Measurements from ENCODE around the gene BAZ2B. TPM values are rescaled to one million over a fixed set of nuclear protein-coding genes. Genes with fewer than 3 reads are reported as not detected.
A peak's percentile ranks its signal among the peaks of the same experiment; 100 is the strongest.
"Not testable (repeated sequence)": the region's sequence is repeated elsewhere in the genome, so short reads cannot be mapped to it uniquely, and the experiment has no call there.

Gene BAZ2B, protein sequence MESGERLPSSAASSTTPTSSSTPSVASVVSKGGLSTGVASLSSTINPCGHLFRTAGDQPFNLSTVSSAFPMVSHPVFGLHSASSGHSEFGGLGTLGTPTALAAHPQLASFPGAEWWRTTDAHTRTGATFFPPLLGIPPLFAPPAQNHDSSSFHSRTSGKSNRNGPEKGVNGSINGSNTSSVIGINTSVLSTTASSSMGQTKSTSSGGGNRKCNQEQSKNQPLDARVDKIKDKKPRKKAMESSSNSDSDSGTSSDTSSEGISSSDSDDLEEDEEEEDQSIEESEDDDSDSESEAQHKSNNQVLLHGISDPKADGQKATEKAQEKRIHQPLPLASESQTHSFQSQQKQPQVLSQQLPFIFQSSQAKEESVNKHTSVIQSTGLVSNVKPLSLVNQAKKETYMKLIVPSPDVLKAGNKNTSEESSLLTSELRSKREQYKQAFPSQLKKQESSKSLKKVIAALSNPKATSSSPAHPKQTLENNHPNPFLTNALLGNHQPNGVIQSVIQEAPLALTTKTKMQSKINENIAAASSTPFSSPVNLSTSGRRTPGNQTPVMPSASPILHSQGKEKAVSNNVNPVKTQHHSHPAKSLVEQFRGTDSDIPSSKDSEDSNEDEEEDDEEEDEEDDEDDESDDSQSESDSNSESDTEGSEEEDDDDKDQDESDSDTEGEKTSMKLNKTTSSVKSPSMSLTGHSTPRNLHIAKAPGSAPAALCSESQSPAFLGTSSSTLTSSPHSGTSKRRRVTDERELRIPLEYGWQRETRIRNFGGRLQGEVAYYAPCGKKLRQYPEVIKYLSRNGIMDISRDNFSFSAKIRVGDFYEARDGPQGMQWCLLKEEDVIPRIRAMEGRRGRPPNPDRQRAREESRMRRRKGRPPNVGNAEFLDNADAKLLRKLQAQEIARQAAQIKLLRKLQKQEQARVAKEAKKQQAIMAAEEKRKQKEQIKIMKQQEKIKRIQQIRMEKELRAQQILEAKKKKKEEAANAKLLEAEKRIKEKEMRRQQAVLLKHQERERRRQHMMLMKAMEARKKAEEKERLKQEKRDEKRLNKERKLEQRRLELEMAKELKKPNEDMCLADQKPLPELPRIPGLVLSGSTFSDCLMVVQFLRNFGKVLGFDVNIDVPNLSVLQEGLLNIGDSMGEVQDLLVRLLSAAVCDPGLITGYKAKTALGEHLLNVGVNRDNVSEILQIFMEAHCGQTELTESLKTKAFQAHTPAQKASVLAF (N-terminal part only)
- polyA plus RNA-seq (ENCODE audit: insufficient read length) = 118 TPM
- long read RNA-seq, donor 1 = 0 reads
- long read RNA-seq, donor 2, partial matches to known transcripts = 0 of 2 reads
- long read RNA-seq, donor 2, other reads (novel, unspliced or antisense) = 0 of 2 reads
- long read RNA-seq, donor 3, partial matches to known transcripts = 13 of 14 reads
- long read RNA-seq, donor 3, other reads (novel, unspliced or antisense) = 0 of 14 reads
- long read RNA-seq, donor 4 = 0 reads
- long read RNA-seq, donor 5 = 0 reads
- long read RNA-seq, donor 6, full-length matches to known transcripts = 1 of 6 reads
- long read RNA-seq, donor 6, partial matches to known transcripts = 5 of 6 reads
- long read RNA-seq, donor 6, other reads (novel, unspliced or antisense) = 0 of 6 reads
- long read RNA-seq, donor 7, partial matches to known transcripts = 0 of 1 reads
- long read RNA-seq, donor 7, other reads (novel, unspliced or antisense) = 0 of 1 reads
- long read RNA-seq, donor 8 = 0 reads

DNA sequence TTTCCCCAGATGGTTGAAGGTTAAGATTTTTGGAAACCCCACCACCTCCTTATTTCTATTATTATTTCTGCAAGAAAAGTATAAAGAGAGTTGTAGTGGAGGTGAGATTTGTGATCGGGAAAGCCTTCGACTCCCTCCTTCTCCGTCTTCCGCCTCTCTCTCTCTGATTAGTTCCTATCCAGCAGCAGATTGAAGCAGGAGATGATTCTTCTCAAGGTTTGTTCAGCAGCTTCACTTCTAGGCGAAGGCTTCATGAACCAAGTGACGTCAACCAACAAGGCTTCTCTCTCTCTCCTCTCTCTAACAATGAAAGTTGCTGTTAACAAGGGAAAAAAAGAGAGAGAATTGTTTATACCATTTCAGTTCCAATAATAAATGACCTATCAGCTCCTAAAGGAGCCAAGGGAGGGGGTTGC lies at the start of gene BAZ2B:
BAZ2B (minus strand) TSS at position 263 of the 416 bp plus-strand sequence. CDS start 137,829 bp downstream, outside the sequence.
- DNase-seq = peak; percentile 81

DNA sequence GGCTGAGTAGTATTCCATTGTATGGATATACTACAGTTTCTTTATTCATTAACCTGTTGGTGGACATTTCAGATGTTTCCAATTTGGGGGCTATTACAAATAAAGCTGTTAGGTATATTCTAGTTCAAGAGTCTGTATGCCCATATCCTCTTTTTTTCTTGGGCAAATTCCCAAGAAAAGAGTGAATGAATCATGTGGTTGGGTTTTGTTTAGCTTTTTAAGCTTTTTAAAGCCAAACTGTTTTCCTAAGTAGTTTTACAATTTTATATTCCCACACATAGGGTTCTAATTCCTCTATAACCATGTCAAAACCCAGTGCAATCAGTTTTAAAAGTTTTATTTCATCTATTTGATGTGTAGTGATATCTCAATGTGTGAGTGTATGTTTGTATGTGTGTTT lies 44.9 kb upstream of the BAZ2B start:
- no peak for DNase-seq

DNA sequence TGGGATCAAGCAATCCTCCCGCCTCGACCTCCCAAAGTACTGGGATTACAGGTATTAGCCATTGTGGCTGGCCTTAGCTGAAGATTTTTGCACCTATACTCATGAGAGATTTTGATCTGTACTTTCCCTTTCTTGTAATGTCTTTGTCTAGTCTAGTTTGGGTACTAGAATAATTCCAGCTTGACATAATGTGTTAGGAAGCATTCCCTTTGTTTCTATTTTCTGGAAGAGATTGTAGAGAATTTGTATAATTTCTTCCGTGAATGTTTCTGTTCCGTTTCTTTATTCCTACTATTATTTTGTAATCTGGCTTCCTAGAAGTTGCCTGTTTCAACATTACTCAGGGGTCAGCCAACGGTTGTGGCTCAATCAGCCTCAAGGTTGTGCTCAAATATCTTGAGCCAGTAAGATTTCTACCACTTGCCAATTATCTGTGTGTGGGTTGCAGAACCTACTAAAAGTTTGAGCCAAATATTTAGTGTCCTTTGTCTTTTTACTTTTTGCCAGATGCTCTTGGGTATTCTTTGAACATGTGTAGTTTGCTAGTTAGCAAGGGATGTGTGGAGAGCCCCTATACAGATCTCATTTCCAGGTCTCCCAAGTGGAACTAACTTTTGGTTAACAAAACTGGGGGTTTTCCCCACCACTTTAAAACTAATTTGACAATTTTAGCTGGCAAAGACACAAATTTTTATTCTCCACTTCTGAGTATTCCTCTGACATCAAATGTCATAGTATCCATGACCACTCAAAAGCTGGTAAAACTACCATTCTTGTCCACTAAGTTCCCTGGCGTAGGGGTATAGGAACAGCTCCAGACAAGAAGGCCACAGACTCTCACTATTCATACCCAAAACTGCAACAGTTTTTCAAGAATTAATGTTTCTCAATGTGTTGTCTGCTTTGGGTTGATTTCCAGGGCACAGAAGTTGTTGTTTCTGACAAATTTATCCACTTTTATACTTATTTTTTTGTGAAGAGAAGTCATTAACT lies 42.8 kb upstream of the BAZ2B start:
- DNase-seq = no peak

DNA sequence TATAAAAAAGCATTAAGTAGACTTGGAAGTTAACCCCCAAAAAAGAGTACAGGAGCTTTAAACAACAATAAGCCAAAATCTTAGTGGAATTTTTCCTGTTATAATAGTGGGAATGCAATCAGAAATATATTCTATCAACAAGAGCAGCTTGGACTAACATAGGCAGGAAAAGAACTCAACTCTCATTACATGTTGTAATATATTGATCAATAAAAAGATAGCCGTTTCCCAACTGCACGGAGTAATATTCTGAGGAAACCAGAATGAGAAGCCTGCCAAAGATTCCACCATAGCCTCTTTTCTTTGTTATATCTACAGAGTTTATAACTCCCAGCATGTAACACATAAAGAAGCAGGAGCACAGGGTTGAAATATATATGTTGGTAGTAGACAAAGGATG lies 37.6 kb upstream of the BAZ2B start:
- no peak for DNase-seq

DNA sequence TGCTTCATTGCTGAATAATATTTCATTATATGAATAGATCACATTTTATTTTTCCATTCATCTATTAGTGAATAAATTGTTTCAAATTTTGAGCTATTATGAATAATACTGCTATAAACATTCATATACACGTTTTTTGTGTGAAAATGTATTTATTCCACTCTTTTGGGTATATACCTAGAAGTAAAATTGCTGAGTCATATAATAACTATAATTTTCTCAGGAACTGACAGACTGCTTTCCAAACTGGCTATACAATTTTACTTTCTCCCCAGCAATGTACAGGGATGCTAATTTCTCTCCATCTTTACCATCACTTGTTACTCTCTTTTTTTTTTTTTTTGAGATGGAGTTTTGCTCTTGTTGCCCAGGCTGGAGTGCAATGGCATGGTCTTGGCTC lies 35.5 kb upstream of the BAZ2B start:
- no peak for DNase-seq

DNA sequence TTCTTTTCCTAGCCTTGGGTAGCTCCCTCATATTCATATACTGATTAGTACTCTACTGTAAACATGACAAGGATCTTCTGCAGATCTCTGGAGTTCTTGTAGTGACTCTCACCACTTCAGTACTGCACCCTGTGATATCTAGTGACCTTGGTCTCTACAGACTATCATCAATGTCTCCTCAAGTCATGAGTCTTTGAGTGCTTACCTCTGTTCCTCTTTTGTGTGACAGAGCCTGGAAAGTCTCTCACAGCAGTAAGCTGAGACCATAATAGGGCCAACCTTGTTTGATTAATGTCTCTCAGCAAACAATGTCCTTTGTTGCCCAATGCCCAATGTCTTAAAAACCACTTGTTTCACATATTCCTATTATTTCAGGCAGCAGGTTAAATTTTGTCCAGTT lies 34.2 kb upstream of the BAZ2B start:
- DNase-seq = no peak

DNA sequence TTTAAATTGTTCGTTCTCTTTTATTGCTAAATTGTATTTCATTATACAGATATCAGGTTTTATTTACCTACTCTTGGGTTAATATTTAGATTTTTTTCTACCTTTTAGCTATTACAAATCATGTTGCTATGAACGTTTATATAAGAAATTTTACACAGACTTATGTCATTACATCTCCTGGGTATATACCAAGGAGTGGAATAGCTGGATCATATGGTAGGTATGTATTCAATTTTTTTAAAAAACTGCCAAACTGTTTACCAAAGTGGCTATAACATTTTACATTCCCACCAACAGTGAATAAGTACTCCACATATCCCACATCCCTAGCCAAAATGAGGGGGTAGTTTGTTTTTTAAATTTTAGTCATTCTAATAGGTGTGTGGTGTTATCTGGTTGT lies 32.3 kb upstream of the BAZ2B start:
- no peak for DNase-seq

DNA sequence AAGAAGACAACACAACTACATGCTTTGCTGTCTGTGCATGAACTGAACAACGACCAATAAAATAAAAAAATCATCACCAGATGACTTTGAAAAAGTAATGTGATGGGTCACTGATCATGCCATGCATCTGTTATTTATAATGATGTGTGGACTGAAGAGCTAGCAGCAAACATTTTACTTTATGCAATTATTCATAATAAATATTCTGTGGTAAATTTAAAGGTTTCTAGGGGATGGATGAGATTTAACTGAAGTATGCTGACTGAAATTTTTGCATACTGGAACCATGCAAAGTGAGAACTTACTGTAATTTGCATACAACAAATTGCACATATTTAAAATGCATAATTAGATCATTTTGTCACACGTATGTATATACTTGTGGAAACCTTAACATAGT lies 31.3 kb upstream of the BAZ2B start:
- DNase-seq = no peak

DNA sequence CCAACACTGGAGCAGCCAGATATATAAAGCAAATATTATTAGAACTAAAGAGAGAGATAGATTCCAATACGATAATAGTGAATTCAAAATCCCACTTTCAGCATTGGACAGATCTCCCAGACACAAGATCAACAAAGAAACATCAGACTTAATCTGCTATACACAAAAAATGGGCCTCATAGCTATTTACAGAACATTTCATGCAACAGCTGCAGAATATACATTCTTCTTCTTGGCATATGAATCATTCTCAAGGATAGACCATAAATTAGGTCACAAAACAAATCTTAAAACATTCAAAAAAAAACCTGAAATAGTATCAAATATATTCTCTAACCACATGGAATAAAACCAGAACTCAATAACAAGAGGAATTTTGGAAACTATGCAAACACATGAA lies 23.8 kb upstream of the BAZ2B start:
- no peak for DNase-seq

DNA sequence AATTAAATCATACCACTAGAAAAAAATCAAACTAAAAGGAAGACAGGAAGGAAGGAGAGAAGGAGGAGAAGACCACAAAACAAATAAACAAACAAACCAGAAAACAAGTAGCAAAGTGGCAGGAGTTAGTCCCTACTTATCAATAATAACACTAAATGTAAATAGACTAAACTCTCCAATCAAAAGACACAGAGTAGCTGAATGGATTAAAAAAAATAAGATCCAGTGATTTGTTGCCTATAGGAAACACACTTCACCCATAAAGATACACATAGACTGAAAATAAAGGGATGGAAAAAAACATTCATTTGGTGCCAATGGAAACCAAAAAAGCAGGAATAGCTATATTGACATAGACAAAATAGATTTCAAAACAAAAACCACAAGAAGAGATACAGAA lies 23.4 kb upstream of the BAZ2B start:
- DNase-seq = no peak

DNA sequence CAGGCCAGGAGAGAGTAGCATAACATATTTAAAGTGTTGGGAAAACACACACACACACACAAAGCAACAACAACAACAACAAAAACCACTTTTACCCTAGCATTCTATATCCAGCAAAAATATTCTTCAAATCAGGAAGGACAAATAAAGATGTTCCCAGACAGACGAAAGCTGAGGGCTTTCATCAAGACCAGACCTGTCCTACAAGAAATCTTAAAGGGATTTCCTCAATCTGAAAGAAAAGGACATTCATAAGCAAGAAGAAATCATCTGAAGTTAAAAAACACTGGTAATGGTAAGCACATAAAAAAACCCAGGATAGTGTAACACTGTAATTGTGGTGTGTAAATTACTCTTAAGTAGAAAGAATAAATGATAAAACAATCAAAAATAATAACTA lies 22.7 kb upstream of the BAZ2B start:
- no peak for DNase-seq

DNA sequence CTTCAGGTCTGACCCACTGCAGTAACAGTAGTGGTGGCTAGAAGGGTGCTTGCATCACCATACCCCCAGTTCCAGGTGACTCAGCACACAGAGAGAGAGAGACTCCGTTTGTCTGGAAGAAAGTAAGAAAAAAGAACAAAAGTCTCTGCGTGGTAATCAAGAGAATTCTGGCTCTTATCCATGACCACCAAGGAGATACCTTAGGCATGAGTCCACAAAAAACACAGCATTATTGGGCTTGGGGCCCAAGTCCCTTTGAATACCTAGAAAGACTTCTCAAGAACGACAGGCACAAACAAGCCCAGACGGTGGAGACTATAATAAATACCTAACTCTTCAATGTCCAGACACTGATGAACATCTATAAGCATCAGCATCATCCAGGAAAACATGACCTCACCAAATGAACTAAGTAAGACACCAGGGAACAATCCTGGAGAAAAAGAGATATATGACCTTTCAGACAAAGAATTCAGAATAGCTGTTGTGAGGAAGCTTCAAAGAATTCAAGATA lies 21.7 kb upstream of the BAZ2B start:
- DNase-seq = no peak

DNA sequence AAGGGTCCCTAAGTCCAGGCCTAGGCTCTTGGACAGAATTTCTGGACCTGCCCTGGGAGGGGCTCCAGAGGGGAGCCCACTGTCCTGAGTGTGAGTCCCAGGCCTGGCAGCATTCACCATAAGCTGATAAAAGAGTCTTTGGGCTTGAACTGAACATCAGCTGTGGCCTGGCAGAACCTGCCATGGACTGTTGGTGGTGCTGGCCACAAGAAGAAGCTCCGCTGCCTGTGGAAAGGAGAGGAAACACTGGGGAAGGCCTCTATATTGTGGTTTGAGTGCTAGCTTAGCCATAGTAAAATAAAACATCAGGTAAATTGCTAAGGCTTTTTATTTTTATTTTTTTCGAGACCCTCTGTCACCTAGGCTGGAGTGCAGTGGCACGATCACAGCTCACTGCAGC lies 20.9 kb upstream of the BAZ2B start:
- no peak for DNase-seq

DNA sequence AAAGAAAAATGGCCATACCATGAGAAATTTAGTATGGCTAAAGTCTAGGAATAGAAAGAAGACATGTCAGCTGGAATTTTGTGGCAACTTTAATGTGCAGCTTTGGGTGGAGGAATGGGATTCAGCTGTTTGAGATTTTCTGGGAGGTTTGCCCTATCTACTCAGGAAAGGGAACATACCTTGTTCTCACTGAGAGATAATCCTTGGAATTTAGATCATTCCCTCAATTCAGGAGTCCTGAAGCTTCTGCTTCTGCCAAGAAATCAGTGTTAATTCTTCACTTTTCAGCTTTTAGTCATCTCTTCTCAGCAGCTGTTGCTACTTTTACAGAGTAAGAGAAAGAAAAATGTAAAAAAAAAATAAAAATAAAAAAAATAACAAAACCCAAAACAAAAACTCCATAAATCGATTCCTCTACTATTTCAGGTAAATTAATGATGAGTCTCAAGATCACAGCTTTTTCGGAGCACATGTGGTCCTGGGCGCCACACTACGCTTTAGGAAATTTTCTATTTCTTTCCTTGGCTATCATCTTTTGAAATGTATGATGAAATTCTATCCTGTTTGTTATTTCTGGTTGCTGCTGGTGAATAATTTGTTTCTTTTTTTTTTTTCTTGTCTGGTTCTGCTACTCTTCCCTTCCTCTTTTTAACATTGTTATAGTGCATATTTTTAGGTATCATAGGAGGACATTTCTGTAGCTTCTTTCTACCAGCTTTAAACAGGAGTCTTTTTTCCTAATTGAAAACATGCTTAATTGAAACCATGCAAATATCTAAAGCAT lies 18.9 kb upstream of the BAZ2B start:
- DNase-seq = no peak

DNA sequence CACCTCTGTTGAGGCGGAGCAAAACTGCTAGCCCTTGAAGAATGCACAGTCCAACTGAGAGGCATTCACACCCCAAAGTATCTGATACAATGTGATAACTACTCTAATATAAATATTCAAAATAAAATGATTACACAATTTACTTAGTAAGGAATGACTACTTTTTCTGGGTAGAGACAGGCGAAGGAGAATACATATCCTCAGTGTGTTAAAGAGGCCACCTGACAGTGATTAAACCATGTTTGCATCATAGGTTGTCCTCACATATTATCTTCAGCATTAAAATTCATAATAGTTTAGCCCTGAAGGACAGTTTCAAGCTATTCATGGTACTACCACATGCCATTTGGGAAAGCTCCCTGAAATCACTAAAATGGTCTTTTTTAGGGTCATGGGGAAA lies 16.9 kb upstream of the BAZ2B start:
- DNase-seq = no peak

DNA sequence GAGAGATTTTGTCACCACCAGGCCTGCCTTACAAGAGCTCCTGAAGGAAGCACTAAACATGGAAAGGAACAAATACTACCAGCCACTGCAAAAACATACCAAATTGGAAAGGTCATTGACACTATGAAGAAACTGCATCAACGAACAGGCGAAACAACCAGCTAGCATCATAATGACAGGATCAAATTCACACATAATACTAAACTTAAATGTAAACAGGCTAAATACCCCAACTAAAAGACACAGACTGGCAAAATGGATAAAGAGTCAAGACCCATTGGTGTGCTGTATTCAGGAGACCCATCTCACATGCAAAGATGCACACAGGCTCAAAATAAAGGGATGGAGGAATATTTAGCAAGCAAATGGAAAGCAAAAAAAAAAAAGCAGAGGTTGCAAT lies 9.3 kb upstream of the BAZ2B start:
- not testable (repeated sequence) for DNase-seq

DNA sequence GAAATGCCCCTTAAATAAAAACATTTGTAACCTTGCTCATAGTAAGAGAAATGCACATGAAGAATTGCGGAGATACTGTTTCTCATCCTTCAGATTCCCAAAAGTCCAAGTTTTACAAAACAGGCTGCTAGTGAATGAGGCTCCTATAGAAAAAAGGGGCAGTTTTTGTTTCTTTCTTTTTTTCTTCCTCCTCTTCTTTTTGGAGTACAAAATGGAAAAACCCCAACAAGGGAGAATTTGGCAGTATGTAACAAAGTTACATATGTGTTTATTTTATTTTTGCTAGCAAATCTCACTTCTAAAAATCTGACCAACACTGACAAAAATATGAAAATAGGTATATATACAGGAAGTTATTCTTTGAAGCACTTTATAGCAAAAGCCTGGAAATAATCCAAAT lies 7.1 kb upstream of the BAZ2B start:
- DNase-seq = no peak

DNA sequence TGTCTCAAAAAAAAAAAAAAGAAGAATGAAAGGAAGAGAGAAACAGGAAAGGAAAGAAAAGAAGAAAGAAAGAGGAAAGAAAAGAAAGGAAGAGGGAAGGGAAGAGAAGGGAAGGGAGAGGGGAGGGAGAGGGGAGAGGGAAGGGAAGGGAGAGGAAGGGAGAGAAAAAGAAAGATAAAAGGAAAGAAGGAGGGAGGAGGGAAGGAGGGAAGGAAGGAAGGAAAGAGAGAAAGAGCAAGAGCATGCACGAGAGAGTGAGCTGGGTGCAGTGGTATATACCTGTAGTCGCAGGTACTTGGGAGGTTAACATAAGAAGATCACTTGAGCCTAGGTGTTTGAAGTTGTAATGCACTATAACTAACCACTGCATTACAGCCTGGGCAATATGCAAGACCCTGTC lies 6.6 kb upstream of the BAZ2B start:
- DNase-seq = no peak

DNA sequence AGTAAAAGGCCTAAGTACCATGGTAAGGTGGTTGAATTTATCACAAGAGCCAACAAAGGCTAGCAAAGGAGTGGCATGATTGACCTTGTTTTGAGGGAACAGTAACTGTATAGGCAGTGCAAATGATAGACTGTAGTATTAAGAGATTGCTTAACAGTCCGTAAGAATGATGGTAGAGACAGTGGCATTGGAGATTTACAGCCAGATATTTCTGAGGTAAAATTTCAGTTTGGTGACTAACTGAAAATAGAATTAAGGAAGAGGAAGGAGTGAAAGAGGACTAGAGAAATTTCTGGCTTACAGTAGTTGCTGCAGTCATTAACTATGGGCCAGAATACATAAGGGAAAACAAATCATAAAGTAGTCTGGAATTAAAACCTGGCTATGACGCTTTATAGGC lies 4.4 kb upstream of the BAZ2B start:
- no peak for DNase-seq
